Activated T-cell treated with anti-CD3 and anti-CD28 coated beads, Interleukin-2, amount 50 U/mL, for 48 hours (primary cell): ENCODE data around the gene ADCY5.
"Not testable (repeated sequence)": the region's sequence is repeated elsewhere in the genome, so short reads cannot be mapped to it uniquely, and the experiment has no call there.

Source experiments
- DNase-seq, 2 experiments: peaks; one replicate each; pipeline ENCODE4 v3.0.0-alpha.2; 2020

Gene ADCY5

GRCh38 chr3:123283074-123283473, 165.8 kb downstream of the ADCY5 start:
- no peak for DNase-seq

- no peak for DNase-seq
Observed at GRCh38 chr3:123282461-123282860, 166.4 kb downstream of the ADCY5 start.

GRCh38 chr3:123281929-123282328, 167.0 kb downstream of the ADCY5 start:
- DNase-seq, result peak in 1 of 2 experiments; percentile 2

GRCh38 chr3:123281406-123281805, 167.5 kb downstream of the ADCY5 start:
- DNase-seq, result no peak

- DNase-seq, result no peak
Observed at GRCh38 chr3:123279121-123279520, 169.8 kb downstream of the ADCY5 start.

- peak in 1 of 2 experiments; percentile 12 for DNase-seq
Observed at GRCh38 chr3:123278446-123278845, 170.4 kb downstream of the ADCY5 start.

- DNase-seq, result no peak
Observed at GRCh38 chr3:123277106-123277505, 171.8 kb downstream of the ADCY5 start.

- no peak for DNase-seq
Observed at GRCh38 chr3:123276346-123277006, 172.4 kb downstream of the ADCY5 start.

GRCh38 chr3:123275691-123276090, 173.2 kb downstream of the ADCY5 start:
- no peak for DNase-seq

- DNase-seq, result no peak
Observed at GRCh38 chr3:123272547-123272946, 176.3 kb downstream of the ADCY5 start.

GRCh38 chr3:123271466-123272159, 177.3 kb downstream of the ADCY5 start:
- DNase-seq, result no peak

- no peak for DNase-seq
Observed at GRCh38 chr3:123270818-123271217, 178.1 kb downstream of the ADCY5 start.

GRCh38 chr3:123267821-123268220, 181.1 kb downstream of the ADCY5 start:
- no peak for DNase-seq

GRCh38 chr3:123263941-123264340, 184.9 kb downstream of the ADCY5 start:
- DNase-seq, result no peak

- no peak for DNase-seq
Observed at GRCh38 chr3:123262868-123263267, 186.0 kb downstream of the ADCY5 start.

GRCh38 chr3:123262226-123262625, 186.7 kb downstream of the ADCY5 start:
- DNase-seq, result no peak

GRCh38 chr3:123261666-123262065, 187.2 kb downstream of the ADCY5 start:
- no peak for DNase-seq

GRCh38 chr3:123258811-123259420, 190.0 kb downstream of the ADCY5 start:
- DNase-seq, result no peak

- no peak for DNase-seq
Observed at GRCh38 chr3:123258359-123258758, 190.5 kb downstream of the ADCY5 start.

- no peak for DNase-seq
Observed at GRCh38 chr3:123256256-123256655, 192.6 kb downstream of the ADCY5 start.

- DNase-seq, result no peak
Observed at GRCh38 chr3:123246866-123247265, 202.0 kb downstream of the ADCY5 start.

- DNase-seq, result no peak
Observed at GRCh38 chr3:123244128-123244527, 204.8 kb downstream of the ADCY5 start.

GRCh38 chr3:123239756-123240155, 209.1 kb downstream of the ADCY5 start:
- DNase-seq, result no peak

- not testable (repeated sequence) for DNase-seq
Observed at GRCh38 chr3:123239186-123239585, 209.7 kb downstream of the ADCY5 start.
